SU-DHL-6 (cell line): ENCODE data around the gene KCNJ15.
"Not testable (repeated sequence)": the region's sequence is repeated elsewhere in the genome, so short reads cannot be mapped to it uniquely, and the experiment has no call there.

ENCODE experiments used
- H2AFZ ChIP-seq: fragments of 200-600 bp; sonication (generic); 2 replicates; pipeline ENCODE4 v1.6.1; 2014; ENCODE audit warnings: low read depth, mild to moderate bottlenecking, moderate library complexity, mixed read lengths, antibody characterized with exemption, low read length; ENCODE audit not compliant: severe bottlenecking
- H3F3A ChIP-seq: fragments of 200-600 bp; shearing (Covaris generic); 2 replicates; pipeline ENCODE4 v1.6.0; 2016; ENCODE audit warnings: antibody characterized with exemption, mild to moderate bottlenecking; ENCODE audit not compliant: insufficient read depth
- H3K27ac ChIP-seq: fragments of 200-600 bp; sonication (generic); 2 replicates; pipeline ENCODE4 v1.5.1; 2016; ENCODE audit warnings: low read depth, mild to moderate bottlenecking, low read length, moderate library complexity, mixed read lengths
- H3K27me3 ChIP-seq: fragments of 200-600 bp; sonication (generic), shearing (Covaris generic); 2 replicates; pipeline ENCODE4 v1.6.0; 2014; ENCODE audit warnings: mild to moderate bottlenecking, low read length
- H3K36me3 ChIP-seq: fragments of 200-600 bp; sonication (generic); 2 replicates; pipeline ENCODE4 v1.6.1; 2014; ENCODE audit warnings: mild to moderate bottlenecking, low read length, mixed read lengths
- H3K4me2 ChIP-seq: fragments of 300-600, 200-600 bp; shearing (Covaris generic), sonication (generic); 2 replicates; pipeline ENCODE4 v1.6.0; 2014; ENCODE audit warnings: low read length, low read depth, mild to moderate bottlenecking; ENCODE audit not compliant: poor library complexity, severe bottlenecking
- H3K4me3 ChIP-seq: fragments of 200-600 bp; sonication (generic); 2 replicates; pipeline ENCODE4 v1.5.1; 2014; ENCODE audit warnings: antibody characterized with exemption, low read length, mild to moderate bottlenecking, mixed read lengths; ENCODE audit not compliant: insufficient read depth, poor library complexity, severe bottlenecking
- H3K79me2 ChIP-seq: fragments of 200-600 bp; sonication (generic); 2 replicates; pipeline ENCODE4 v1.6.1; 2014; ENCODE audit warnings: mild to moderate bottlenecking, low read length, moderate library complexity; ENCODE audit not compliant: insufficient read depth
- H3K9ac ChIP-seq: fragments of 200-600 bp; sonication (generic); 2 replicates; pipeline ENCODE4 v1.7.0; 2014; ENCODE audit warnings: mild to moderate bottlenecking, low read length
- H3K9me2 ChIP-seq: fragments of 200-600 bp; sonication (generic); replicated peaks from 2 replicates; pipeline ENCODE4 v1.6.1; 2014; ENCODE audit warnings: low read length; ENCODE audit not compliant: insufficient read depth
- H3K9me3 ChIP-seq: fragments of 200-600 bp; sonication (generic); 2 replicates; pipeline ENCODE4 v1.6.1; 2014; ENCODE audit warnings: low read length, mixed read lengths; ENCODE audit not compliant: insufficient read depth
- H4K20me1 ChIP-seq: fragments of 200-600 bp; sonication (generic); 2 replicates; pipeline ENCODE4 v1.6.1; 2014; ENCODE audit warnings: low read depth, mild to moderate bottlenecking, antibody characterized with exemption, low read length, moderate library complexity, mixed read lengths
- EZH2phosphoT487 ChIP-seq: fragments of 200-600 bp; sonication (generic), shearing (Covaris generic); conservative IDR thresholded peaks from 2 replicates; pipeline ENCODE4 v1.6.1; 2018; ENCODE audit warnings: mild to moderate bottlenecking, antibody characterized with exemption, low read length, moderate library complexity, mixed read lengths
- TF ChIP-seq, protein P1 (sequence below): fragments of 200-600 bp; sonication (generic); IDR thresholded peaks from one replicate; pipeline ENCODE4 v1.5.1; 2017; ENCODE audit warnings: antibody characterized with exemption, mild to moderate bottlenecking, low read length, moderate library complexity; ENCODE audit not compliant: insufficient read depth, poor library complexity, severe bottlenecking

The KCNJ15 gene

DNA sequence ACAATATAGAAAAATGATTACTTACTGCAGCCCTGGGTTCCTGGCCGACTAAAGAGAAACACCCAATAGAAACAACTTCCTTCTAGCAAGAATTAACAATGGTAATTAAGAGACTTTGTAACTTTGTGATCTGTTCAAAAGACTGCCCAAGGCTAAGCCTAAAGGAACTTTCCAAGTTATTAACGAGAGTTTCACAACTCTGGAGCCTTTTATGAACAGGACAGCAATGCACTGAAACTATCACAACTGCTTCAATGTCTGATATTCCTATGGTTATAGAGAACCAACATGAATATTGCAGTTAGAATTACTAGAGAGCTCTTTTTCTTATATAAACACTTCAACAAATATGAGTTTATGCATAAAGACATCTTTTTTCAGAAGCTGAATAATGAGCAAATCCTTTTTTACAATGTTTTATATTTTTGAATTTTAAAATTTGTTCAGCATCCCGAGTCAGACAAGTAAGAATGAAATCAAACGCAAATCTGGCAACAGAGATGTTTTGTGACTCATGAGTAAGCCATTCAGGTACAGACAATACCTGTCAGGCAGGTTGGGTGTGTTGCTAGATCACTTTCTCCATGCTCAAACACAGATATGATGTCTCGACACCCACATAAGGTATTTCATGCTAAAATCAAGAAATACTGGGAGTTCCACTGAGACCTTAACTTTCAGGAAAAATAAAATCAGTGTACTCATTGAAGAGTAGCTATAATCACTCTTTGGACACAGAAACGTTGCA is 22.2 kb upstream of the KCNJ15 start:
- no peaks in the 10 kb centered on the region for H3F3A ChIP-seq
- TF ChIP-seq EZH2phosphoT487 = no peak
- TF ChIP-seq, protein P1, sequence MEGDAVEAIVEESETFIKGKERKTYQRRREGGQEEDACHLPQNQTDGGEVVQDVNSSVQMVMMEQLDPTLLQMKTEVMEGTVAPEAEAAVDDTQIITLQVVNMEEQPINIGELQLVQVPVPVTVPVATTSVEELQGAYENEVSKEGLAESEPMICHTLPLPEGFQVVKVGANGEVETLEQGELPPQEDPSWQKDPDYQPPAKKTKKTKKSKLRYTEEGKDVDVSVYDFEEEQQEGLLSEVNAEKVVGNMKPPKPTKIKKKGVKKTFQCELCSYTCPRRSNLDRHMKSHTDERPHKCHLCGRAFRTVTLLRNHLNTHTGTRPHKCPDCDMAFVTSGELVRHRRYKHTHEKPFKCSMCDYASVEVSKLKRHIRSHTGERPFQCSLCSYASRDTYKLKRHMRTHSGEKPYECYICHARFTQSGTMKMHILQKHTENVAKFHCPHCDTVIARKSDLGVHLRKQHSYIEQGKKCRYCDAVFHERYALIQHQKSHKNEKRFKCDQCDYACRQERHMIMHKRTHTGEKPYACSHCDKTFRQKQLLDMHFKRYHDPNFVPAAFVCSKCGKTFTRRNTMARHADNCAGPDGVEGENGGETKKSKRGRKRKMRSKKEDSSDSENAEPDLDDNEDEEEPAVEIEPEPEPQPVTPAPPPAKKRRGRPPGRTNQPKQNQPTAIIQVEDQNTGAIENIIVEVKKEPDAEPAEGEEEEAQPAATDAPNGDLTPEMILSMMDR = no peak

DNA sequence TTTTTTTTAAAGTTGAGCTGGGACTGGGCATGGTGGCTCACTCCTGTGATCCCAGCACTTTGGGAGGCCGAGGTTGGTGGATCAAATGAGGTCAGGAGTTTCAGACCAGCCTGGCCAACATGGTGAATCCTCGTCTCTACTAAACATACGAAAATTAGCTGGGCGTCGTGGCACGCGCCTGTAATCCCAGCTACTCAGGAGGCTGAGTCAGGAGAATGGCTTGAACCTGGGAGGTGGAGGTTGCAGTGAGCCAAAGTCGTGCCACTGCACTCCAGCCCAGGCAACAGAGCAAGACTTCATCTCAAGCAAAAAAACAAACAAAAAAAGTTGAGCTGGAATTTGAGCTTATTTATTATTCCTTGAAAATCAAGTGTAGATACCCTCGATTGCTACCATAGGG is 21.5 kb upstream of the KCNJ15 start:
- H3K36me3 ChIP-seq, H3K4me2 ChIP-seq, H3K4me3 ChIP-seq, H3K9me2 ChIP-seq, H3F3A ChIP-seq, H3K9me3 ChIP-seq, H3K27me3 ChIP-seq, H2AFZ ChIP-seq, H3K79me2 ChIP-seq, H3K9ac ChIP-seq, H3K27ac ChIP-seq, H4K20me1 ChIP-seq: not testable (repeated sequence)

More for the DNA sequence above, 22.2 kb upstream of the KCNJ15 start:
- Histone ChIP-seq H3K9ac (no peak overlapping the region), H2AFZ (no peak overlapping the region), H3K4me3 (no peak overlapping the region), H3K36me3 (0 out of 2 replicates have a peak, but pooled peaks cover 5% of the 10 kb centered on the region), H3K4me2 (no peak overlapping the region), H3K27ac (no peak overlapping the region), H4K20me1 (no peaks in the 10 kb centered on the region), H3K79me2 (no peaks in the 10 kb centered on the region), H3K27me3 (no peaks in the 10 kb centered on the region), H3K9me2 (no peaks in the 10 kb centered on the region), H3K9me3 (peaks cover 11% of the 10 kb centered on the region; the same call in 1 of the 2 replicates)

DNA sequence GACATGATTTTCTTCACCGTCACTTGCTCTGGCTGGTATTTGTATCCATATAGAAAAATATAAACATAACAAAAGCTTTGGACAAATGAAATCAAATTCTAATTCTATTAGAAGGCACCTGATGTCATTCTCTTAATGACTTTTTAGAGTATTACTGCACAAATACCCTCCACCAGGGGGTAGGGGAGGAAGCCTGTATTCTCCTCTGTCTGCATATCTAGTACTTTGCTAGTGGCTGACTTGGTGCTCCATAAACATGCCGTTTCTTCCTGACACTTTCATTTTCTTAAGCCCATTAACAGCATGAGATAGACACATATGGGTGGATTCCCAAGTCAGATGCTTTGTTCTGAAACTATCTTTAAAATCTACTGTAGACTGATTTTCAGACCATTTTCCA is 20.6 kb upstream of the KCNJ15 start:
- no peaks in the 10 kb centered on the region for H3K36me3 ChIP-seq
- H4K20me1 ChIP-seq = no peaks in the 10 kb centered on the region
- no peaks in the 10 kb centered on the region for H3F3A ChIP-seq
- H2AFZ ChIP-seq = no peak overlapping the region
- no peaks in the 10 kb centered on the region for H3K79me2 ChIP-seq
- H3K4me3 ChIP-seq = no peak overlapping the region
- TF ChIP-seq EZH2phosphoT487 = no peak
- TF ChIP-seq, protein P1 = no peak
- H3K4me2 ChIP-seq = no peak overlapping the region
- no peaks in the 10 kb centered on the region for H3K27me3 ChIP-seq
- H3K9me3 ChIP-seq = no peaks in the 10 kb centered on the region
- H3K9ac ChIP-seq = no peak overlapping the region
- H3K27ac ChIP-seq = no peak overlapping the region
- no peaks in the 10 kb centered on the region for H3K9me2 ChIP-seq

DNA sequence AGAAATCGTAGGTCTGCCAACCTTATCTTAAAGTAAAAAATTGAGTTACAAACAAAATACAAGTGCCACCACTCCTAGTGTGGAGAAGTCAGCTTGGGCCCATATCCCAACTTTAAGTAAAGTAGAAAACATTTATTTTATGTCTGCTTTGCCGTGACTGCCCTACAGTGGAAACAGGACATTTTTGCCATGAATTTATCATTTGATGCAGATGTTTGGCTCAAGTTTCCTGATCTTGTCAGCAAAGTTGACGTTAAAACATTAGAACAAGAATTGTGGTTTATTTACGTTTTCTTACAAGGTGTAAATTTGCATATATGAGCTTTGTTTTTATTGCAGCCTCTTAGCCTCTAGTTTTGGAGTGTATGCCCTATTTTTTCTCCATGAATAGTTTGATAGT is 17.1 kb upstream of the KCNJ15 start:
- Histone ChIP-seq H2AFZ (no peak overlapping the region), H3K4me2 (no peak overlapping the region), H3K79me2 (no peaks in the 10 kb centered on the region), H3K9me2 (no peaks in the 10 kb centered on the region), H3K9ac (no peak overlapping the region), H3K4me3 (no peak overlapping the region), H3K36me3 (no peaks in the 10 kb centered on the region), H3F3A (no peaks in the 10 kb centered on the region), H3K27me3 (no peaks in the 10 kb centered on the region), H4K20me1 (no peaks in the 10 kb centered on the region), H3K27ac (no peak overlapping the region), H3K9me3 (no peaks in the 10 kb centered on the region)
- no peak for TF ChIP-seq EZH2phosphoT487
- TF ChIP-seq, protein P1 = no peak
